Stimulated activated memory B cell treated with anti-CD40 and anti-IgM and Interleukin-4, amounts not matched to agents 10 μg/mL and 1 μg/mL and 100 μg/mL, for 72 hours (primary cell): ENCODE measurements around the gene TENT4B.
A peak's percentile ranks its signal among the peaks of the same experiment; 100 is the strongest.
"Not testable (repeated sequence)": the region's sequence is repeated elsewhere in the genome, so short reads cannot be mapped to it uniquely, and the experiment has no call there.

ENCODE experiments used
- ATAC-seq: fragments of 150-1000 bp; cut with Tn5 transposase; 2 replicates; pipeline ENCODE4 v1.10.0; 2021
- H3K27ac Mint-ChIP-seq: one replicate; pipeline ENCODE4 v1.8.0; 2022; ENCODE audit warnings: mild to moderate bottlenecking, mixed read lengths
- H3K27me3 Mint-ChIP-seq: one replicate; pipeline ENCODE4 v1.8.0; 2022; ENCODE audit warnings: mixed read lengths
- H3K36me3 Mint-ChIP-seq: one replicate; pipeline ENCODE4 v1.8.0; 2022; ENCODE audit warnings: mixed read lengths
- H3K4me1 Mint-ChIP-seq: one replicate; pipeline ENCODE4 v1.8.0; 2022; ENCODE audit warnings: mixed read lengths
- H3K4me3 Mint-ChIP-seq: one replicate; pipeline ENCODE4 v1.8.0; 2022; ENCODE audit warnings: mild to moderate bottlenecking, moderate library complexity, mixed read lengths
- H3K9me3 Mint-ChIP-seq: one replicate; pipeline ENCODE4 v1.8.0; 2022; ENCODE audit warnings: mixed read lengths

TENT4B gene

GRCh38 chr16:50227665-50228064 is 74.6 kb downstream of the TENT4B start:
- no peak for ATAC-seq
- peaks cover 44% of the 10 kb centered on the region for H3K36me3 Mint-ChIP-seq
- no peak overlapping the region for H3K27ac Mint-ChIP-seq
- no peak overlapping the region for H3K4me3 Mint-ChIP-seq
- no peaks in the 10 kb centered on the region for H3K27me3 Mint-ChIP-seq
- no peaks in the 10 kb centered on the region for H3K9me3 Mint-ChIP-seq
- H3K4me1 Mint-ChIP-seq, result no peaks in the 10 kb centered on the region

GRCh38 chr16:50228364-50228868 is 75.3 kb downstream of the TENT4B start:
- no peaks in the 10 kb centered on the region for H3K9me3 Mint-ChIP-seq
- H3K4me1 Mint-ChIP-seq, result no peaks in the 10 kb centered on the region
- no peak for ATAC-seq
- H3K27ac Mint-ChIP-seq, result no peak overlapping the region
- no peak overlapping the region for H3K4me3 Mint-ChIP-seq
- no peaks in the 10 kb centered on the region for H3K27me3 Mint-ChIP-seq
- H3K36me3 Mint-ChIP-seq, result peaks cover 44% of the 10 kb centered on the region

GRCh38 chr16:50229149-50229726 is 76.1 kb downstream of the TENT4B start:
- Mint-ChIP-seq H3K4me1 (no peaks in the 10 kb centered on the region), H3K27me3 (no peaks in the 10 kb centered on the region), H3K9me3 (no peaks in the 10 kb centered on the region), H3K36me3 (peaks cover 37% of the 10 kb centered on the region), H3K4me3 (no peak overlapping the region), H3K27ac (no peak overlapping the region)
- no peak for ATAC-seq

- Mint-ChIP-seq H3K4me3 (no peak overlapping the region), H3K27me3 (no peaks in the 10 kb centered on the region), H3K4me1 (no peaks in the 10 kb centered on the region), H3K36me3 (no peaks in the 10 kb centered on the region), H3K27ac (peak overlapping the region; percentile 22), H3K9me3 (no peaks in the 10 kb centered on the region)
- ATAC-seq, result no peak
Observed at GRCh38 chr16:50234771-50235556, 81.9 kb downstream of the TENT4B start.

- no peak overlapping the region for H3K27ac Mint-ChIP-seq
- ATAC-seq, result no peak
- no peaks in the 10 kb centered on the region for H3K27me3 Mint-ChIP-seq
- H3K4me1 Mint-ChIP-seq, result no peaks in the 10 kb centered on the region
- no peaks in the 10 kb centered on the region for H3K36me3 Mint-ChIP-seq
- H3K4me3 Mint-ChIP-seq, result no peak overlapping the region
- H3K9me3 Mint-ChIP-seq, result no peaks in the 10 kb centered on the region
Observed at GRCh38 chr16:50235581-50235980, 82.5 kb downstream of the TENT4B start.

GRCh38 chr16:50238314-50238713 is 85.2 kb downstream of the TENT4B start:
- ATAC-seq, result no peak
- H3K4me1 Mint-ChIP-seq, result no peaks in the 10 kb centered on the region
- H3K27me3 Mint-ChIP-seq, result no peaks in the 10 kb centered on the region
- no peaks in the 10 kb centered on the region for H3K9me3 Mint-ChIP-seq
- H3K27ac Mint-ChIP-seq, result no peak overlapping the region
- H3K4me3 Mint-ChIP-seq, result no peak overlapping the region
- H3K36me3 Mint-ChIP-seq, result no peaks in the 10 kb centered on the region

- H3K9me3 Mint-ChIP-seq, result no peaks in the 10 kb centered on the region
- ATAC-seq, result no peak
- no peak overlapping the region for H3K27ac Mint-ChIP-seq
- H3K27me3 Mint-ChIP-seq, result no peaks in the 10 kb centered on the region
- H3K36me3 Mint-ChIP-seq, result no peaks in the 10 kb centered on the region
- H3K4me3 Mint-ChIP-seq, result no peak overlapping the region
- no peaks in the 10 kb centered on the region for H3K4me1 Mint-ChIP-seq
Observed at GRCh38 chr16:50238868-50239301, 85.8 kb downstream of the TENT4B start.

GRCh38 chr16:50243024-50243423 is 89.9 kb downstream of the TENT4B start:
- not testable (repeated sequence) for H3K27me3 Mint-ChIP-seq, H3K36me3 Mint-ChIP-seq, H3K9me3 Mint-ChIP-seq, H3K4me3 Mint-ChIP-seq, H3K27ac Mint-ChIP-seq, ATAC-seq
- H3K4me1 Mint-ChIP-seq, result peaks cover 17% of the 10 kb centered on the region

GRCh38 chr16:50244140-50244503 is 91.0 kb downstream of the TENT4B start:
- no peak for ATAC-seq
- H3K27me3 Mint-ChIP-seq, result no peaks in the 10 kb centered on the region
- no peak overlapping the region for H3K4me3 Mint-ChIP-seq
- H3K9me3 Mint-ChIP-seq, result no peaks in the 10 kb centered on the region
- H3K4me1 Mint-ChIP-seq, result peaks cover 17% of the 10 kb centered on the region
- no peak overlapping the region for H3K27ac Mint-ChIP-seq
- no peaks in the 10 kb centered on the region for H3K36me3 Mint-ChIP-seq

GRCh38 chr16:50244504-50245416 is 91.7 kb downstream of the TENT4B start:
- ATAC-seq, result no peak
- Mint-ChIP-seq H3K36me3 (no peaks in the 10 kb centered on the region), H3K4me3 (peak overlapping the region; percentile 76), H3K4me1 (peaks cover 17% of the 10 kb centered on the region), H3K27me3 (no peaks in the 10 kb centered on the region), H3K9me3 (no peaks in the 10 kb centered on the region), H3K27ac (peak overlapping the region; percentile 58)

- no peaks in the 10 kb centered on the region for H3K9me3 Mint-ChIP-seq
- peak; percentile 88 for ATAC-seq
- H3K4me1 Mint-ChIP-seq, result peaks cover 17% of the 10 kb centered on the region
- peak overlapping the region; percentile 76 for H3K4me3 Mint-ChIP-seq
- H3K36me3 Mint-ChIP-seq, result no peaks in the 10 kb centered on the region
- H3K27ac Mint-ChIP-seq, result peak overlapping the region; percentile 62
- H3K27me3 Mint-ChIP-seq, result no peaks in the 10 kb centered on the region
Observed at GRCh38 chr16:50245417-50246298, 92.6 kb downstream of the TENT4B start.

GRCh38 chr16:50246299-50247122 is 93.4 kb downstream of the TENT4B start:
- Mint-ChIP-seq H3K4me1 (peaks cover 17% of the 10 kb centered on the region), H3K27me3 (no peaks in the 10 kb centered on the region), H3K27ac (peak overlapping the region; percentile 62), H3K36me3 (no peaks in the 10 kb centered on the region), H3K4me3 (peak overlapping the region; percentile 79), H3K9me3 (no peaks in the 10 kb centered on the region)
- peak; percentile 49 for ATAC-seq

GRCh38 chr16:50247123-50247905 is 94.2 kb downstream of the TENT4B start:
- no peak for ATAC-seq
- Mint-ChIP-seq H3K4me1 (peaks cover 17% of the 10 kb centered on the region), H3K27ac (peak overlapping the region; percentile 38), H3K4me3 (peak overlapping the region; percentile 79), H3K9me3 (no peaks in the 10 kb centered on the region), H3K27me3 (no peaks in the 10 kb centered on the region), H3K36me3 (no peaks in the 10 kb centered on the region)
